ENCODE data around the gene NEMF.

The NEMF gene

GRCh38 chr14:49886523-49886922 lies 33.9 kb upstream of the NEMF start:
- TF ChIP-seq SPI1 (IDR thresholded peaks at IDR 0.05; ENCODE audit: borderline replicate concordance, low read depth), result no peak
- Histone ChIP-seq H3K27ac (replicated peaks) (no peak overlapping the region), H3K27me3 (ENCODE audit: insufficient read depth, poor library complexity, severe bottlenecking) (no peaks in the 10 kb centered on the region), H3K4me3 (replicated peaks; ENCODE audit: insufficient read depth, low read length) (no peak overlapping the region)
- no peak for DNase-seq (ENCODE audit: low read depth in 1 of 2, low spot score in 1 of 2)

- Histone ChIP-seq H3K4me3 (replicated peaks; ENCODE audit: insufficient read depth, low read length) (no peak overlapping the region), H3K27me3 (ENCODE audit: insufficient read depth, poor library complexity, severe bottlenecking) (no peaks in the 10 kb centered on the region), H3K27ac (replicated peaks) (no peak overlapping the region)
- DNase-seq (ENCODE audit: low read depth in 1 of 2, low spot score in 1 of 2), result no peak
- no peak for TF ChIP-seq POLR2AphosphoS5 (IDR thresholded peaks at IDR 0.05; ENCODE audit: low read depth)
- no peak for TF ChIP-seq GABPA (IDR thresholded peaks at IDR 0.05; ENCODE audit: low read depth)
- TF ChIP-seq CTCF (IDR thresholded peaks at IDR 0.05; ENCODE audit: insufficient read depth, low read length), result no peak
- TF ChIP-seq REST (IDR thresholded peaks at IDR 0.05; ENCODE audit: insufficient replicate concordance, low read depth), result no peak
- TF ChIP-seq SPI1 (IDR thresholded peaks at IDR 0.05; ENCODE audit: borderline replicate concordance, low read depth), result no peak
Measured at GRCh38 chr14:49882826-49883694, 30.5 kb upstream of the NEMF start.

DNA sequence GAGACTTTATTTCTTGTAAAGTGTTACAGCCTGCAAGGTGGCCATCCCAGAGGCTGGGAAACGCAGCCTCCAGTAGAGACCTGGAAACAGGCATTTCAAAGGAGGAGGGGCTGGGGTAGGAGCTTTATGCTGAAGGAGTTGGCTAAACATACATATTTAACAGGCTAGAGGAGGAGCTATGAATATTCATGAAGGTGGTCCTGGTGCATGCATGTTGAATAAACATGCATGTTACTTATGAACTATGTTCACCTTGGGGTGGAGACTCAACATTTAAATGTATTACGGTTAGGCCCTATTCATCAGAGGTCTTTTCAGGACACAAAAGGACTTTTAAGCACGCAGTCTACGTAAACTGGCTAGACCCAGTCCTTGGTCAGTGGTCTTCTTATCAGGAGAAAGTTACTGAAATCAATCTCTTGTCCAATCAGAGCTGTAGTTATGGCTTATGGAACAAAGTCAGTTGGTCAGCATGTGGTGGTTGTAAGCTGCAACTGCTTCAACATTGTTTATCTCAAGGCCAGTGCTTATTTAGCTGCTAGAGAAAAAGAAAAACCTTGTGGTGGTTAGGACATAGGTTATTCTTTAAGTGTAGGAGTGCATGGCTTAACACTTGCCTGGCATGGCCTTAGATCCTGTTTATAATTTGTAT lies 28.9 kb upstream of the NEMF start:
- Histone ChIP-seq H3K27ac (replicated peaks) (no peak overlapping the region), H3K4me3 (replicated peaks; ENCODE audit: insufficient read depth, low read length) (no peak overlapping the region), H3K27me3 (ENCODE audit: insufficient read depth, poor library complexity, severe bottlenecking) (no peaks in the 10 kb centered on the region)
- DNase-seq (ENCODE audit: low read depth in 1 of 2, low spot score in 1 of 2), result no peak
- TF ChIP-seq REST (IDR thresholded peaks at IDR 0.05; ENCODE audit: insufficient replicate concordance, low read depth) (no peak), CTCF (IDR thresholded peaks at IDR 0.05; ENCODE audit: insufficient read depth, low read length) (no peak), POLR2AphosphoS5 (IDR thresholded peaks at IDR 0.05; ENCODE audit: low read depth) (no peak), GABPA (IDR thresholded peaks at IDR 0.05; ENCODE audit: low read depth) (no peak)

GRCh38 chr14:49880267-49881064 lies 27.9 kb upstream of the NEMF start:
- TF ChIP-seq REST (IDR thresholded peaks at IDR 0.05; ENCODE audit: insufficient replicate concordance, low read depth), result no peak
- TF ChIP-seq SPI1 (IDR thresholded peaks at IDR 0.05; ENCODE audit: borderline replicate concordance, low read depth), result no peak
- Histone ChIP-seq H3K27me3 (ENCODE audit: insufficient read depth, poor library complexity, severe bottlenecking) (no peaks in the 10 kb centered on the region), H3K27ac (replicated peaks) (no peak overlapping the region), H3K4me3 (replicated peaks; ENCODE audit: insufficient read depth, low read length) (no peak overlapping the region)
- no peak for DNase-seq (ENCODE audit: low read depth in 1 of 2, low spot score in 1 of 2)

Data from HL-60 (cell line).